Activated T-cell treated with anti-CD3 and anti-CD28 coated beads, Interleukin-2, amount 50 U/mL, for 1 hour (primary cell): Measurements from ENCODE around the gene FOXI3.

Experiments
- DNase-seq: peaks from one replicate; pipeline ENCODE4 v3.0.0-alpha.2; 2020

The FOXI3 gene

GRCh38 chr2:88452565-88452905 is at the start of gene FOXI3:
TSS of gene FOXI3 (minus strand) at chr2:88452693. CDS start at chr2:88452535, 158 bp downstream.
- DNase-seq, result no peak

DNA sequence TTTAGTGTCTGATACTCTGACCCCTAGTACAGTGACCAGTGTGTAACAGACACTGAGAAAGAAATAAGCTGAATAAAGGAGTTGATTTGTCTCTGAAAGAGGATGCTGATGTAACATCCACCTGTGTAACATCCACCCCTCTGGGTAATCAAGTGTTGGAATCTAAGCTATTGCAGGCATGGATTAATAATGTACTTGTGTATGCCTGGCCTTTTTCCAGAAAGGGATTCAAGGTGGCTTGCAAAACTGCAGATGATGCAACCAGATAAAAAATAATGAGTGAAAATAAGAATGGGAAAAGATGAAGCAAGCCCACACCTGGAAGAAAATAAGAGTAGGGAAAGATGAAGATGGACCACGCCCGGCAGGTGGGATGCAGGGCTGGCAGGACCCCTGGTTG is 48.2 kb upstream of the FOXI3 start:
- no peak for DNase-seq

DNA sequence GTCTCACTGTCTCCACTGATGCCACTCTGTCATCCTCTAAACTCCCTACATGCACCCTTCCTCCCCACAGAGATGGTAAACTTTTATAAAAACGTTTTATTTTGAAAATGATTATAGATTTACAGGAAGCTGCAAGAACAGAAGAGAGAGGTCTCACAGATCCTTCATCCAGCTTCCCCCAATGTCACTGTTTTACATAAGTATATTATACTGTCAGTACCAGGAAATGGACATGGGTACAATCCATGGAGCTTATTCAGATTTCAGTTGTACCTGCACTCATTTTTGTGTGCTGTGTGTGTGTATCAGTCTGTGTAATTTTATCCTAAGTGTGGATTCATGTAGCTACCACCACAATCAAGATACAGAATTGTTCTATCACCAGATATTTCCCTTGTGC is 46.7 kb upstream of the FOXI3 start:
- no peak for DNase-seq

DNA sequence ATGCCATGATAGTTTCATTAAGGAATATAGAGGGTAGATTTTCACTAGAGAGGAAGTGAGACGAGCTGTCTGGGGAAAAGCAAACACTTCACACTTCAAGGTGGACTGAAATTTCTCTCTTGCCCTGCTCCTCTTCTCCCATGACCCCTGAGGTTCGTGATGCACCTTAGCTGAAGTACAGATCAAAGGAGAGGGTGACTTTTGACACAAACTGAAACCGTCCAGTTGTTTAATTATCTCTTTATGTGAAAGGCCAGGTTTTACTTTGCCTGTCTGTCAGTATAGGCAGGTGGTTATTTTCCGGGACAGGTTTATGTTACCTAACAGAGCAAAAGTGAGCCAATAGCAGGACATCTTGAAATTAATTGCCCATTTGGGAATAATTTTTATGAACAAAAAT is 41.0 kb upstream of the FOXI3 start:
- no peak for DNase-seq

DNA sequence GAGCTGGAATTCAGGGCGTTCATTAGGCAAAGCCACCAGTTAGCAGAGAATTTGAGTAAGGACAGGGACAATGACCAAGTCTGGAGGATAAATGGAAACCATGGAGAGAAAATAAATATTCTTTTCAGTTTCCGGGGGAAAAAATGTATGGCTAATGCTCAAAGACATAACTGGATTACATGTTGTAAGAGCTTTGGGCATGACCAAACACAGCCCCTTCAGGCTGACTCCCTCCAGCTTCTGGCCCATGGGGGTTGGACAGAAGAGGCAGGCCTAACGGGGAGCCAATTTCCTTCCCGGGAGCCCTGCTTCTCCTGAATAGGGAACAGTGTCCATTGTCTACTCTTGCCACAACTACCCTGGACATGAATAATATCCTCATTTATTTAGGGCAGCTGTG is 39.5 kb upstream of the FOXI3 start:
- no peak for DNase-seq

- DNase-seq, result no peak
Measured at GRCh38 chr2:88489181-88489580, 36.7 kb upstream of the FOXI3 start.

GRCh38 chr2:88483200-88483599 is 30.7 kb upstream of the FOXI3 start:
- no peak for DNase-seq

- DNase-seq, result no peak
Measured at GRCh38 chr2:88481691-88482336, 29.3 kb upstream of the FOXI3 start.

DNA sequence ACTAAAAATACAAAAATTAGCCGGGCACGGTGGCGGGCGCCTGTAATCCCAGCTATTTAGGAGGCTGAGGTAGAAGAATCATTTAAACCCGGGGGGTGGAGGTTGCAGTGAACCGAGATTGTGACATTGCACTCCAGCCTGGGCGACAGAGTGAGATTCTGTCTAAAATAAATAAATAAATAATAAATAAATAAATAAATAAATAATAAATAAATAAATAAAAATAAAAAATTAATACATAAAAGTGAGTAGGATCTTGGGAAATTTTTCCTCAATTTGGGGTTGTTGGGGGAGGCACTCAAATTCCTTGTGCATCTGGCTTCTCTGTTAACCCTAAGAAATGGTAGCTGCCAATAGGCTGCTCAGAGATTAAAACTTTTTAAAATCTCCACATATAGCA is 20.3 kb upstream of the FOXI3 start:
- DNase-seq, result no peak

- no peak for DNase-seq
Measured at GRCh38 chr2:88471083-88471942, 18.8 kb upstream of the FOXI3 start.

- no peak for DNase-seq
Measured at GRCh38 chr2:88469202-88470114, 17.0 kb upstream of the FOXI3 start.

- no peak for DNase-seq
Measured at GRCh38 chr2:88464153-88464552, 11.7 kb upstream of the FOXI3 start.

DNA sequence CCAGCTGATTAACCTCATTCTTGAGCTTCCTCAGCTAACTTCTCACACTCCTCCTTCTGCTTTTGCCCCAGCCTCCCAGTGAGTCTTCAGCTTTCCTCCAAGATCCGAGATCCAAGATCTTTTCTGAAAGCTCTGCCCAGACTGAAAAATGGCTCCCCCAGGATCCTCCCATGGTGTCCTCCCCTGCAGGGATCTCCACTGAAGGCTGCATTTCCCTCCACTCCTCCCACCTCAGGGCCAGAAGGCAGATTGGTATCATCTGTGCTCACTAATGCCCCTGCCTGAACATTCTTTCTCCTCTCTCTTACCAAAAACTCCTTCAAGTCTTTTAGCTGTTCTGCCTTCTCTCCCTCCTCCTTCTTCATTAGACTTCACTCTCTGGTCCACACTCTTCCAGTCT is 6.1 kb upstream of the FOXI3 start:
- no peak for DNase-seq

DNA sequence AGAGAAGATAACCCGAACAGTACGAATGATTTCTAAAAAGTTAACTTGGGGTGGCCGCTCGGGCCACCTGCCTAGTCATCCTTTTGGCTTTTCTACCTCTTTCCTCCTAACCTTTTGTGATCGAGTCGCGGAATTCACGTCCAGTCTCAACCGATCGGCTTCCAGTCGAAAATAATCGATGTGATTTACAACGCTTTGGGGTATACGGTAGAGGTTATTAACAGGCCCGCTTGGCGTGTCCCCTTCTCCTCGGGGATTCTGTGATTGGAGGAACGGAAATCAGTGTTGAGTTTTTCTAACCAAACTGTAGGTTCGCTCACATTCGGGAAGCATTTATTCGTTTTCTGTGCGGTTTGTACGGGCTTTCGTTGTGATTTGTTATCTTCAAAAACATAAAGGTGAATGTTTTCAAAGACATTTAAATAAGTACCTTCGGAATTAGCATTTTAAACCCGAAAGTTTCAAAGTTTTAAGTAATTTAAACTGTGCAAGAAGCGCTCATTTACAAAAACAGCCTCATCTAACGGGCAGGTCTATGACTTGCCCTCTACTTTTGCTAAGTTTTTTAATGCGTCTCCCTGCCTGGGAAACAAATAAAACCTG is 588 bp upstream of the FOXI3 start:
- no peak for DNase-seq

DNA sequence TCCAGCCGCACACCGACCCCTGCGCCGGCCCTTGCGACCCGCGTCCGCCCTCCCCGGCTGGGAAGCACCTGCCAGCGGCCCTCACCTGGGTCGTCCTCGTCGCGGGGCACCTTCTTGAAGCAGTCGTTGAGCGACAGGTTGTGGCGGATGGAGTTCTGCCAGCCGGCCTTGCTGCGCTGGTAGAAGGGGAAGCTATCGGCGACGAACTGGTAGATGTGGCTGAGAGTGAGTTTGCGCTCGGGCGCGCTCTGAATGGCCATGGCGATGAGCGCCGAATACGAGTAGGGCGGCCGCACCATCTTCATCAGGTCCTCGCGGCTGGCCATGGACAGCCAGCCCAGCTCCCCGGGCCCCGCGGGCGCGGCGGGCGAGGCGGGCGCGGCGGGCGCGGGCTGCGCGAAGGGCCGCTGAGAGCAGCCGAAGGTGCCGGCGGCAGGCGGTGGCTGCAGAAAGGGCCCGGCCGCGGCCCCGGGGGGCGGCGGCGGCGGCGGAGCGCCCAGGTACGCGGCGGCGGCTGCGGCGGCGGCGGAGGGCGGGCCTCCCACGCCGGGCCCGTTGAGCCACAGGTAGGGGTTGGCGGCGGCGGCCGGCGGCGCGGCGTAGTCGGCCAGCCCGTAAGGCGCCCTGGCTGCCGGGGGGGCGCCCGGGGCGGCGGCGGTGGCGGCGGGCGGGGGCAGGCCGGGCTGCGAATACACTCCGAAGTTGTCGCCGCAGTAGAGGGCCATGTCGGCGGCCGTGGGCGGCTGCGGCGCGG is 505 bp downstream of the FOXI3 start:
- DNase-seq, result peak; percentile 25

GRCh38 chr2:88450925-88451810 is 1.3 kb downstream of the FOXI3 start:
- DNase-seq, result no peak

- DNase-seq, result no peak
Measured at GRCh38 chr2:88450186-88450585, 2.3 kb downstream of the FOXI3 start.

DNA sequence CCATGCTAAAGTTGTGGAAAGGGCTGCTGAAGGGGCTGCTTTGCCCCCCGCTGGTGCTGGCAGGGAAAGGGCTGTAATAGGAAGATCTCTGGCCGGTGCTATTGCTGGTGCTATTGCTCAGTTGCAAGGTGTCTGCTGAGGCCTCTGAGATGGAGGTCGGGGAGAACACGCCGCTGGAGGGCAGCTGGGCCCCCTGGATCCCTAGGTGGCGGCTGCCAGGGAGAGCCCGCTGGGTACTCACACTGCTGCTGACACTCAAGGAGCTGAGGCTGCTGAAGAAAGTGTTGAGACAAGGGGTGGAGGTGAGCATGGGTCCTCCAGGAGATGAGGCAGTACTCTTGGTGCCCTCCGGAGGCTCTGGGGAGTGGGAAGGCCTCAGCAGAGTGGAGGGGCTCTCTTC is 4.2 kb downstream of the FOXI3 start:
- no peak for DNase-seq

GRCh38 chr2:88443353-88443938 is 9.0 kb downstream of the FOXI3 start:
- DNase-seq, result no peak

- DNase-seq, result no peak
Measured at GRCh38 chr2:88442473-88442872, 10.0 kb downstream of the FOXI3 start.

DNA sequence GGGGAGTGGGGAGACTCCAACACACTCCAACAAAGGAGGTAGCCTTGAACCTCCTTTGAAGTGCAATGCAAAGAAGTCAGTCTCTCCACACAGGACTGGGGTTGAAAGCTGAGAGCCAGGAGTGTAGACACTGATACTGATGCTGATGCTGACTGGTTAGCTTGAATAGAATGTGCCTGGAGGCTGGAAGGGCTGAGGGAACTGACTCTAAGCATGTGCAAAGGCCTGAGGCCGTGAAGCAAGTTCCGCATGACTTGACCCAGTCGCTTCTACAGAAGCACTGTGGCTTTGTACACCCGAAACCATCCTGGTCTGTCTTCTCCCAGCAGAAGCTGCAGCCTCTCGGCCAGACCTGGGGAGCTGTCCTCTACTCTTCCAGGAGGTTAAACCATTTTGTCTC is 10.4 kb downstream of the FOXI3 start:
- no peak for DNase-seq
